ENCODE data around the gene SAFB2.

The SAFB2 gene

DNA sequence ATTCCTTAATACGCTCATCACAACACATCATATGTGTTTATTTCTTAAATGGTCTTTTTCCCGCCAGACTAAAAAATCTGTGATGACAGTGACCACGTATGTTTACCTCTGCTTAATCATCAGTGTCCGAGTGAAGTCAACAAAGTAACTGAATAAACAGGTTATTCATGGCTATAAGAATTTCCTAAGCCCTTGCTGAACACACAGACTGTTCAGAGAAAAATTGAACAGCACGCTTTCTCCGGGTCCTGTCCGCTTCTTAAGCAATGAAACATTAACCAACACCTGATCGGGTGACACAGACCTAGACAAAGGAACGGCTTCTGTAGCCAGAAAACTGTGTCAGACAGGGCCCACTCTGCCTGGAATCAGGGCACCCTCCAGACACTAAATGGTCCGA, 14.3 kb downstream of the SAFB2 start:
- no peak for DNase-seq

- no peak for DNase-seq
These were observed 15.0 kb downstream of the SAFB2 start for GRCh38 chr19:5607318-5608275.

DNA sequence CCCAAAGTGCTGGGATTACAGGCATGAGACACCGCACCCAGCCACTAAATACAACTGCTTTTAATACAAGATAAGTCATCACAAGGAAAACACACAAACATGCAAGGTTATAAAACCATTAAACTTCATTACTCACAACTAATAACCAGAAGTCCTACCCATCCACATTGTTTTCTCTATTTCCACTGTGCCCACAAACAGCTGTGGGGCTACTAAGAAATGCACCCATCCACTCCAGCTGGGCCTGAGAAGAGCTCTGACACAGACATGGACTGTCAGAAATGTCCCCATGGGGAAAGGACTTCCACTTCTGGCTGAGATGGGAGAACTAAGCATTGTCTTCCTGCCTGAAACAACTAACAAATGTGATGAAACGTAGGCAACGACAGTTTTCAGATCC, 17.2 kb downstream of the SAFB2 start:
- DNase-seq: no peak

GRCh38 chr19:5603626-5604025, 18.9 kb downstream of the SAFB2 start:
- no peak for DNase-seq

DNA sequence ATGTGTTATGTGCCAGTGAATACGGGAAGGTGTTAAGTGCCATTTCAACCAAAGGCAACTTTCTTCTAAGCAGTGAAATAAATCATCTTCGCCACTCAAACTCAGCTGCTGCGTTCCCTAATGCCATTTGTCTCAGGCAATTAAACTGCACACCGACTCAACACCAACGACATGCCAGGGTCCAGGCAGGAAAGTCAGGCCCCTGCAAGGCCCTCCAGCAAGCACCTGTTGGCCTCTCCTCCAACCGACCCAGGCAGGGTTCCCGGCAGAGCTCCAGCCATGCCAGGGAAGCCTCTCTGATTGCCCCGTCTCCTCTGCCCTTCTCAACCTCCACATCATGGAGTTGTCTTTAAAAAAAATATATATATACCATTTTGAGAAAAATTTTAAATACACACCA, 21.8 kb downstream of the SAFB2 start:
- no peak for DNase-seq

DNA sequence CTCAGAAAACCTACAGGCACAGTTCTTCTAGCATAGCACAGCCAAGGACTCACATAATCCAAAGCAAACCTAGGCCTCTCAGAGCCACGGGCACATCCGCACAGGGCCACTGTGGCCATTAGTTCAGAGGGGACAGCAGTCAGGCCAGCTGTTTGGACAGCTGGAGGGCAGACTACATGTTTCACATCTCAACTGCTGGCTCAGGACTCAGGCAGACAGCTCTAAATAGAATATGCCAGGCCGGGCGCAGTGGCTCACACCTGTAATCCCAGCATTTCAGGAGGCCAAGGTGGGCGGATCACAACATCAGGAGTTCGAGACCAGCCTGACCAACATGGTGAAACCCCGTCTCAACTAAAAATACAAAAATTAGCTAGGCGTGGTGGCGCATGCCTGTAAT, 26.8 kb downstream of the SAFB2 start:
- DNase-seq: no peak

DNA sequence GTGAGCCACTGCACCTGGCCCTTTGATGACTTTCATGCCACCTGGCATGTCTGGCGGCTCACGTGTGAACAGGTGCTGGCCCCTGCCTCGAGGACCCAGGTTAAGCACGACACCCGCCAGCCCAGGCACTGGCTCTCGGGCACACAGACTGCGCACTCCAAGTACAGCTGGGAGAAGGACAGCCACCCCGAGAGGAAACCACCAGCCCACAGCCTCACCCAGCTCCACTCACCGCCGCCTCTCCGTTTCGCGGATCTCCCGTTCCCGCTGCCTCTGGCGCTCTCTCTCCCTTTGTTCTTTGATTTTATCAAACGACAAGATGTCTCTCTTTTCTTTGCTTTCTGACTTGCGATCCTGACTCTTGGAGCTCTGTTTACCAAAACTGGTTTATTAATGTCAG, 27.4 kb downstream of the SAFB2 start:
- DNase-seq: no peak

- no peak for DNase-seq
These were observed 28.0 kb downstream of the SAFB2 start for GRCh38 chr19:5594521-5594950.

DNA sequence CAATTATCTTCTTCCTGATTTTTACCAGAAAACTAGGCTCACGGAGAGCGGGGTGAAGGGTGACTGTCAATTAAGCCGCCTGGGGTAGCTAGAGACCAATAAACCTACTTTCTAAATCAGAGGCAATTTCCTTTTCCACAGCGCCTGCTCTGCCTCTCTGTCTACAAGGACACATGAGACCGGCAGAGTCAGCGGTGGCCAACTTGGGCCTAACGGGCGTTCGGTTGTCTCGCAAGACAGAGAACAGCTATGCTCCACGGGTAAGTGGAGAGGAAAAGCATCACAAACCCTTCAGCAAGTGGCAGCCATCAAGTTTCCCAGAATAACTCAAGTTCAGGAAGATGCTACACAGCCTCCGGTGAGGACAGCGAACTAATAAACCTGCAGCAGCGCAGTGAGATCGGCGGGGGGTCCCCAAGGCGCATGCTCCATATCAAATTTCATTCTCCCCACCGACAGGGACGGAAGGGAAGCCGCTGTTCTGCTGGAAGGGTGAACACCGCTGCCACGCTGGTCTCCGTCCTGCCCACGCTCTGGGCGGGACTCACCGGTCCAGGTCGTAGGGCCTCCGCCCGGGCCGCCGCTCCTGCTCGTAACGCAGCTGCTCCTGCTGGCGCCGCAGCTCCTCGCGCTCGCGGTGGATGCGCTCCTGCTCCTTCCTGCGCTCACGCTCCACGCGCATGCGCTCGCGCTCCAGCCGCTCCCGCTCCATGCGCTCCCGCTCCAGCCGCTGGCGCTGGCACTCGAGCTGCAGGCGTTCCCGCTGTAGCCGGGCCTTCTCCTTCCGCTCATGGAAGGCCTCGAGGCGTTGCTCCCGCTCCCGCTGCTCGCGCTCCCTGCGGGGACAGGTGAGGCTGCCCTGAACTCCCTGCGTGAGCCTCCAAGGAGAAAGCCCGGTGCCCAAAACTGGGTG, 29.0 kb downstream of the SAFB2 start:
- DNase-seq: no peak

GRCh38 chr19:5592531-5593342, 29.8 kb downstream of the SAFB2 start:
- DNase-seq: no peak

DNA sequence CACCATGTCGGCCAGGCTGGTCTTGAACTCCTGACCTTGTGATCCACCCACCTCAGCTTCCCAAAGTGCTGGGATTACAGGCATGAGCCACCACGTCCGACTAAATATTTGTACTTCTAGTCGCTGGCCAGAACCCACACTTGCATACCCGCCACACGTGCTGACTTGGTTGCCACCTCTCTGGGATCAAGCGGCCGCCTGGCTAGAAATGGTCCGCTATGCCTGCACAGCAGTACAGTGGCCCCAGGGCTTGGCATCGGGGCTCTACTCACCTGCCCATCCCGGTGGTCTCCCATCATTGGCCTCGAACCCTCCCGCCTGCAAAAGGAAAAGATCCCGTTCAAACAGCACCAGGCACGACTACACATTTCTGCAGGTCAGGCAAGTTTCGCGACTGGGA, 31.1 kb downstream of the SAFB2 start:
- DNase-seq: no peak

GRCh38 chr19:5590865-5591154, 31.8 kb downstream of the SAFB2 start:
- DNase-seq: no peak

DNA sequence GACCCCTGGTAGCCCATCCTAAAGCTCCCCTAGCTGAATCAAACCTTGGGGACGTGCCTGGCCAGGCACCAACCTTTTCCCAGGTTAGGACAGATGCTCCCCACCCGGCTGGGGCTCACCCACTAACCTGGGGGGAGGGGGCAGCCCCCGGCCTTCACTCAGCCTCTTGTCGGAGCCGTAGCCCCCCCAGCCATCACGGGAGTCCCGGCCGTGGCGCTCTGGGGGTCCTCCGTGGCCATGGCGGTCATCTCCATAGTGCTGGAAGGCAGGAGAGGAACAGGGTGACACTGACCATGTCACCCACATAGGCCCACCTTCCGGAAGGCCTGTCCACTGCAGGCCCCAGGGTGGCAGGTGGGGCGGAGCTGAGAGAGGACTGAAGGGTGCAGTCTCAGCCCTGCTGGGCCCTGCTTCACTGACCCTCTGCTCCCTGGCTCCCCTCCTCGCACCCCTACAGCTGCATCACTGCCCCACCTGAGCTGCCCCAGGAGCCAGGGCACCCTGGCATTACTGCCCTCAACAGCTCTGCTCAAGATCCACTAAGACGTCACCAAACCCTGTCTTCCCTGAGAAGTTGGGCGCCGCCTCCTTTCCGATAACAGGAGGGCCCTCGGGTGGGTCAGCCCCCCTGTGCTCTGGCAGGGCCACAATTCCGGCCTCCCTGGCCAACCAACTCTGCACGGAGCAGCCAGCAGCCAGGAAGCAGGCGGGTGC, 32.3 kb downstream of the SAFB2 start:
- DNase-seq: no peak

GRCh38 chr19:5588906-5589676, 33.5 kb downstream of the SAFB2 start:
- DNase-seq: peak in 1 of 56 donors; percentile 11

- DNase-seq: peak in 13 of 56 donors; percentile 4 to 28 (median 13)
These were observed 34.1 kb downstream of the SAFB2 start for GRCh38 chr19:5588441-5588840.

DNA sequence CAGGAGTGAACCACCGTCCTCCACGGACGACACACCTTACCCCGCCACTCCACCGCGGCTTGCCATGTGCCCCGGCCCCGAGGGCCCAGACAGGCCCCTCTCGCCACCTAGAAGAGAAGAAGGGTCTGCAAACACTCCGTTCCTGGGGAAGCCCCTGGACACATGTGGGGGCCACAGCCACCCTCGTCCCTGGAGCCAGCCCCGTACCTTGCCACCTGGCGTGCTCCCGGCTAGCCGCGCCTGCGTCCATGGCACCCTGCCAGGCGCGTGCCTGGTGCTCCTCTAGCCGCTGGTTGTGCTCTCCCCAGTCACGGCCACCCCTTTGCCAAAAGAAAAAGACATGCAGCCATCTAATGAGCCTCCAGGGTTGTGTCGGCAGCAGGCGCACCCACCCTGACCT, 34.9 kb downstream of the SAFB2 start:
- no peak for DNase-seq

DNA sequence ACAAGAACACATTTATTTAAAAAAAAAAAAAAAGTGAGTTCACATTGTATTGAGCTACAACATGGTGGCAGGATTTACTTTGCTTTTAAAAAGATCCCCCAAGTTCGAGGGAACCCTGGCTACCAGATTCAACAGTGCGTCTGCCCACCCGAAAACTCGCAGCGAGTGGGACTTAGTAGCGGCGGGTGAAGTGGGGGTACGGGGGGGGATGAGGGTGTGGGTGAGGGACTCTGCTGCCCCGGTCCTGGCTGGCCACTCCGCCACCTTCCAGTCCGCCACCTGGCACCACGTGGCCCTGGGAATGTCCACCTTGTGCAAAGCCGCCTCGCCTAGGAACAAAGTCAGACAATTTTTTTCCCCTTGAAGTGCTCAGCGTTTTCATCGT, 35.5 kb downstream of the SAFB2 start:
- no peak for DNase-seq

DNA sequence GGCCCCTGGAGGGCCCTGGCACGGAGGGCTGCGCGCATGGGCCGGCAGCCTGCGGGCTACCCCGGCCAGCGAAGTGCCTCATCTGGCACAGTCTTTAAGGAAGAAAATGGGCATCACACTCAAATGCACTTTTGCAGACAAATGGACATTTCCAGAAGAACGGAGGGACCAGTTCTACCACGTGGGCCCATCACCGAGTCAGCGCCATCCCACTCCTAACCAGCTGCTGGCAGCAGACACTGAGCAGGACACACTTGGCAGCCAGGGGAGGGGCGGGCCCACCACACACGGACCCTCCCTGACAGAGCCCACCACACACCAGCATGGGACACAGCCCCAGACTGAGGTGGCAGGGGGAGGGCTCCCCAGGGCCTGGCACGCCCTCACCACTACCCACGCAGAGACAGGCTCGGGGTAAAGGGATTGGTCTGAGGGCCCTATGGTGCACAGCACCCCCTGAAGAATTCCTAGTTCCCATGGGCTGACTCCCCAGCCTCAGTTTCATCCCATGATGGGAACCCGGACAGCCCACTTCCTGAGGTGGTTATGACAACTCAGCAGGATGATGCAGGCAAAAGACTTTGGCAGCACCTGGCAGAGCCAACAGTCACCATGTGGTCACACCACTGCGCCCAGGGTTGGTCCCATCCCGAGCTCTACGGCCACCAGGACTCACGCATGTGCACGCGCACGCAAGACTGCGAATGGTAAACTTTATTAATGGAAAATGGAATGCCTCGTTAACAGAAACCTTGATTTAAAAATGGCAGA, 36.1 kb downstream of the SAFB2 start:
- peak in 7 of 56 donors; percentile 38 to 69 (median 59) for DNase-seq

All from amygdala (tissue), 56 donors.